HG03457 (cell line): ENCODE measurements around the gene IKBKG.
"Not testable (repeated sequence)": the region's sequence is repeated elsewhere in the genome, so short reads cannot be mapped to it uniquely, and the experiment has no call there.

Source experiments
- ATAC-seq: cut with Tn5 transposase; IDR thresholded peaks from one replicate; pipeline ENCODE4 v1.9.1; 2021; ENCODE audit warnings: moderate number of reproducible peaks; ENCODE audit not compliant: unreplicated experiment

The IKBKG gene

GRCh38 chrX:154547245-154548027, at the start of gene IKBKG:
Gene IKBKG, plus strand, starts transcription at chrX:154547620. Its CDS starts 4,383 bp downstream, at chrX:154552003.
- ATAC-seq, result peak; percentile 74

GRCh38 chrX:154501423-154501822, 46.0 kb upstream of the IKBKG start:
- not testable (repeated sequence) for ATAC-seq

GRCh38 chrX:154502098-154502497, 45.3 kb upstream of the IKBKG start:
- ATAC-seq, result no peak

- ATAC-seq, result no peak
These were observed 44.4 kb upstream of the IKBKG start for GRCh38 chrX:154502989-154503388.

GRCh38 chrX:154505734-154506133, 41.7 kb upstream of the IKBKG start:
- no peak for ATAC-seq

GRCh38 chrX:154506483-154507332, 40.7 kb upstream of the IKBKG start:
- no peak for ATAC-seq

- no peak for ATAC-seq
These were observed 39.6 kb upstream of the IKBKG start for GRCh38 chrX:154507673-154508383.

- ATAC-seq, result no peak
These were observed 39.1 kb upstream of the IKBKG start for GRCh38 chrX:154508384-154508745.

GRCh38 chrX:154509455-154509854, 38.0 kb upstream of the IKBKG start:
- ATAC-seq, result no peak

- ATAC-seq, result no peak
These were observed 35.7 kb upstream of the IKBKG start for GRCh38 chrX:154511761-154512160.

GRCh38 chrX:154512879-154513553, 34.4 kb upstream of the IKBKG start:
- ATAC-seq, result no peak

- no peak for ATAC-seq
These were observed 33.7 kb upstream of the IKBKG start for GRCh38 chrX:154513716-154514115.

- ATAC-seq, result no peak
These were observed 32.1 kb upstream of the IKBKG start for GRCh38 chrX:154515090-154515965.

- peak; percentile 69 for ATAC-seq
These were observed 31.3 kb upstream of the IKBKG start, which contains the start of gene FAM3A for GRCh38 chrX:154515966-154516655. Gene FAM3A, minus strand, starts transcription at chrX:154516232. Its CDS starts 460 bp downstream, at chrX:154515772.

- ATAC-seq, result no peak
These were observed 30.7 kb upstream of the IKBKG start for GRCh38 chrX:154516656-154517100.

- no peak for ATAC-seq
These were observed 30.2 kb upstream of the IKBKG start for GRCh38 chrX:154517101-154517781.

GRCh38 chrX:154519389-154519788, 28.0 kb upstream of the IKBKG start:
- ATAC-seq, result no peak
